ENCODE results near the gene DLG5.

DLG5 gene

GRCh38 chr10:77890097-77890496 lies 36.5 kb downstream of the DLG5 start:
- no peak for DNase-seq

DNA sequence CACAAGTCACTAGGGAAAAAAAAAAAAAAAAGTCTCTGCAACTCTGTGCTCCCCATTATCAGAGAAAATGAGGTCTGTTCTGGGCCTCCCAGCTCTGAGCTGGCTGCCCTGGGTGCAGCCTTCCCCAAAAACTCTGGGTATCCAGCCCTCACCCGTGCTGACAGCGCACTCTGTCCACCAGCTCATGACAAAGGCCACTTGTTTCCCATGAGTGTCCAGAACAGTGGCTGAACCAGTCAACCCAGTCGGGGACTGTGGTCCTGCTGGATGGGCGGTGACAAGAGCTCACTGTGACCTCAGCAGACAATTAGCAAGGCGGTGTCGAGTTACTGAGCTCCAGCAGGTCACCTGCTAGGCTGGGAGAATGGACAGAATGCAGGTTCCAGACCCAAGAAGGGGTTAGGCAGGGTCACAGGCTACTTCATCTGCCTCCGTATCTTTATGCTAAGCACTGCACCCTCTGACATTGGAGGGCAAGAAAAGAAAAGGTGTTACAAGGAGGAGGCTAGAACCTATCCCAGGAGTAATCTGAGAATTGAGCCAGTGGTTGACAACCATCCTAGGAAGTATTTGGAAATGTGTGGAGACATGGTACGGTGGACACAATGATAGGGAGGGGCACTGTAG lies 37.2 kb downstream of the DLG5 start:
- no peak for DNase-seq

- no peak for DNase-seq
These were observed 38.2 kb downstream of the DLG5 start for GRCh38 chr10:77888356-77888703.

- no peak for DNase-seq
These were observed 38.8 kb downstream of the DLG5 start for GRCh38 chr10:77887631-77888355.

DNA sequence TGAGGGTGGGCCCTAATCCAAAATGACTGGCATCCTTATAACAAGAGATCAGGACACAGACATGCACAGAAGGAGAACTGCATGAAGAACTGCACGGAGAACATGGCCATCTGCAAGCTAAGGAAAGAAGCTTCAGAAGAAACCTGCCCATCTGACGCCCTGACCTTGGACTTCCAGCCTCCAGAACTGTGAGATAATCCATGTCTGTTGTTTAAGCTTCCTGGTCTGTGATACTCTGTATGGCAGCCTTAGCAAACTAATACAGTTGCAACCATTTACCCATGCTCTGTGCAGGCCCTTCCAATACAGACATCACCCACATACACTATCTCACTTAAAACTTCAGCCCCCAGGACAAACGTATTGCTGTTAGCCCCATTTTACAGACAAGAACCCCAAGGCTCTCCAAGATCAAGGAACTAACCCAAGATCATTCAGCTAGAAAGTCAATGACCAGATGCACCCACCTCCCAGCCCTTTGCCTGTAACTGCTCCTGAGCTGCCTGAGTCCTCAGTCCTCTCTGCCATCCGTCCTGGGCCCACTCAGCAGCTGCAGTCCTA lies 39.7 kb downstream of the DLG5 start:
- no peak for DNase-seq

DNA sequence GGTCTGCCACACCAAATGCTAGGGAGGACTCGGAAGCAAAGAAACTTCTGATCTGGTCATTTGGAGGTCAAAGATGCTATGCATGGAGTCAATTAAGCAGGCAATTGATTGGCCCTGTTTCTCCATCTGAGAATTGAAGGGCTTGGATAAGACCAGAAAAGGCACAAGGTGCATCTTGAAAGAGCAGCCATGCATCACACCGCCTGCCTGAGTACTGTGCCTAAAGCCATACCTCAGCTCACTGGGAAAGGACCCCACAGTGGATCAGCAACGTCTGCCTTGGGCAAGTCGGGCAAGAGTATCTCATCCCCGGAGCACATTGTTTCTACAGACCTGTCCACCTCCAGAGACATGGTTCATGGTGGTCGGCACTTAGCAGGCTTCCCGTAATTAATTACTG lies 42.4 kb downstream of the DLG5 start:
- no peak for DNase-seq

DNA sequence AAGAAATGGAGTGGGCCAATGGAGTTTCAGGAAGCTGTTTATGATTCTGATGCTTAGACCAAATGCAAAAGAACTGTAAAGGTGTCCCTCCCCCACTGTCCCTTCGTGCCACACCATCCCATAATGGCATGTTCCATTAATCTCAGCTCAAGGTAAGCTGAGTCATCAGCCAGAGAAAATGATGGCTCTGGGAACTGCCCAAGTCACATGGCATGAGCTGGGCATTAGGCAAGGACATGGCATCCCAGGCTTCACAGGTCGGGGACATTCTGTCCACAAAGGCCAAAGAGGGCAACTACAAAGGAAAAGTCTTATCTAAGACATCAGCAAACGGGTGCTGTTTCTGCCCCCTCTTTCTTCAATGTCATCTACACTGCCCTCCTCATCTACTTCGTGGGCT lies 44.9 kb downstream of the DLG5 start:
- no peak for DNase-seq

DNA sequence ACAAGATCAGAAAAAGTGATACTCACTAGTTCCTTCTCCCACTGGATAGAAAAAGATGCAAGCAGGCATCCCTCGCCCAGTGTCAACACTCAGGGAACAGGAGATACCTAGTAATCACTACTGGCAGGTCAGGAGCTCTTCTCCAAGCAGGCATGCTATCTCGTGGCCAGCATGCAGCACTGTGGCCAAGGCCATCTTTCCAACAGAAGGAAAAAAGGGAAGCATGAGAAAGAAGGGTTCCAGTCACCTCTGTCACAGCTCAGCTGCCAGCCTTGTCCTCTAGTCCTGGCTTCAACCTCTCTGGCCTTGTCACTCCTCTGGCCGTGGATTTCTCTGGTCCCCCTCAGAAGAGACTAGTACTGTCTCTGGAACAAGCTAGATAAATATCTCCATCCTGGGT lies 45.3 kb downstream of the DLG5 start:
- no peak for DNase-seq

DNA sequence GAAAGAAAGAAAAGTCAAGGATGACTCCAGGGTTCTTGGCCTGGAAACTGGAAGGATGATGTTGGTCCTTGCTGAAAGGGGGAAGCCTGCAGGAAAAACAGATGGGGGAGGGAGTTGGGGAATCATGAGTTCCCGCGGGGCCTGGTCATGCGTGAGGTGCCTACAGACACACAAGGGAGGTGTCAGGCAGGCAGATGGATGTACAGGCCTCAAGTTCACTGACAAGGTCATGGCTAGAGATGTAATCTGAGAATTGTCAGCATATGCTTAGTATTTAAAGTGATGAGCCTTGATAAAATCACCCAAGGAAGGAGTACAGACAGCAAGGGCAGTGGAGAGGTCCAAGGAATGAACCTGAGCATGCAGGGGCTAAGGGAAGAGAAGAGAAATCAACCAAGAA lies 46.8 kb downstream of the DLG5 start:
- peak; percentile 41 for DNase-seq

DNA sequence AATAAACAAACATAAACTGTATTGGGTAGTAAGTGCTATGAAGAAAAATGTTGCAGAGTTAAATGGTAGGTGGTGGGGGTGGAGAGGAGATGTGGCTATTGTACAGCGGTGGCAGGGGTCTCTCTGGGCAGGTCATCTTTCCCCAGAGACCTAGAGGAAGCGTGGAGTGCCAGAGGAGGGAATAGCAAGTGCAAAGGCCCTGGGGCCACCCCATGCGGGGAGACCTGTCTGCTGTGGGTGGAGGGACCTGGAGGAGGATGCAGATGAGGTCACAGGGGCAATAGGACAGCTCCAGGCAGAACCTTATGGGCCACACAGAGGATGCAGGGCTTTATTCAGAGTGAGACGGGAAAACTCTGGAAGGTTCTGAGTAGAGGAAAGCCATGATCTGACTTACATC lies 47.5 kb downstream of the DLG5 start:
- DNase-seq: no peak

DNA sequence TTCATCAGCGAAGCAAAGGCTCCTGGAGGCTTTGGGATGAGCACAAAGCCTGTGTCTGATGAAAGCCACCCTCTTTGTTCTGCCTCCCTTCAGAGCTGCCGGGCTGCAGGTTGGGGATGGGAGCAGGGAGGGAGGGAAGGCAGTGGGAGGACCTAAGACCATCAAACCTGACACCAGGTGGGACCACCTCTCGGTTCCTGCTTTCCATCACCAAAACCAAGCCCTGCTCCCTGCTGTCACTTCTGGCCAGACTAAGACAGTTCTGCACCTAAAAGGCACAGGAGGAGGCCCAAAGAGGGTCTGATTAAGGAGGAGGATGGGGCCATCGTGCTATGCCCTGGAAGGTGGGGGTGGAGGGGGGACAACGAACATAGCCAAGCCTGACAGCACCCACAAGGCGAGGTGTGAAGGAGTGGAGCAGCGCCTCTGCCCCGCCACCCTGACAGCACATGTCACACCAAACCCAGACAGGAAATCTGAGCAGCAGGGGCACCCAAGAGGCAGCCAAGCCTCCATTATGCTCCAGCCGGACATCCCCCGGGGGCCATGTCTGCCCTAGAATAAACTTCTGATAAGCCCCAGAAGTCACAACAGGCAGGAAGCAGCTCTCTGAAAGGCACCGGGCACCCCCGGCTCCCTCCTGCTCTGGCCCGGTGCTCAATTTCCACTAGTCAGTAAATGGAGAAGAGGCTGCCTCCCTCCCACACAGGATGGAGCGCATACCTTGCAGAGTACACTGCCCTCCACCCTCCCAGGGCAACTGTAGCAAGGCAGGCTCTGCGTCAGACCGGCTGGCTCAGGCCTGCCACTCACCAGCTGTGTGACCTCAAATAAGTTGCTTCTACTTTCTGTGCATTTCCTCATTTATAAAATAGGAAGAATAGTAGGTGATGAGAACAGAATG lies 48.9 kb downstream of the DLG5 start:
- DNase-seq: no peak

- DNase-seq: no peak
These were observed 50.8 kb downstream of the DLG5 start for GRCh38 chr10:77875730-77876129.

DNA sequence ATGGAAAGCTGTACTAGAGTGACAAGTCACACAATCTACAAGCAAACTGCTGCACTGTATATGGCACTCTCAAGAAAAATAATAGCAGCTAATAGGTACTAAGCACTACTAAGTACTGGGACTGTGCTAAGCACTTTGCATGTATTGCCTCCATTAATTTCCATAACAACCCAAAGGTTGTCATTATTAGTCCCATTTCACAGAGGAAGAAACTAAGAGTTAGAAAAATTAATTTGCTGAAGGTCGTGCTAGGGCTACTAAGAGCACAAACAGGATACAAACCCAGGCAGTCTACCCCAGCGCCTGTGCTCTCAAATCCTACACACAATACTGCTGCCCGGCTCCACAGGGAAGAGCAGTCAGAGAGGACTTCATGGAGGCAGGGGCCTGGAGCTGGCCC lies 51.7 kb downstream of the DLG5 start:
- no peak for DNase-seq

DNA sequence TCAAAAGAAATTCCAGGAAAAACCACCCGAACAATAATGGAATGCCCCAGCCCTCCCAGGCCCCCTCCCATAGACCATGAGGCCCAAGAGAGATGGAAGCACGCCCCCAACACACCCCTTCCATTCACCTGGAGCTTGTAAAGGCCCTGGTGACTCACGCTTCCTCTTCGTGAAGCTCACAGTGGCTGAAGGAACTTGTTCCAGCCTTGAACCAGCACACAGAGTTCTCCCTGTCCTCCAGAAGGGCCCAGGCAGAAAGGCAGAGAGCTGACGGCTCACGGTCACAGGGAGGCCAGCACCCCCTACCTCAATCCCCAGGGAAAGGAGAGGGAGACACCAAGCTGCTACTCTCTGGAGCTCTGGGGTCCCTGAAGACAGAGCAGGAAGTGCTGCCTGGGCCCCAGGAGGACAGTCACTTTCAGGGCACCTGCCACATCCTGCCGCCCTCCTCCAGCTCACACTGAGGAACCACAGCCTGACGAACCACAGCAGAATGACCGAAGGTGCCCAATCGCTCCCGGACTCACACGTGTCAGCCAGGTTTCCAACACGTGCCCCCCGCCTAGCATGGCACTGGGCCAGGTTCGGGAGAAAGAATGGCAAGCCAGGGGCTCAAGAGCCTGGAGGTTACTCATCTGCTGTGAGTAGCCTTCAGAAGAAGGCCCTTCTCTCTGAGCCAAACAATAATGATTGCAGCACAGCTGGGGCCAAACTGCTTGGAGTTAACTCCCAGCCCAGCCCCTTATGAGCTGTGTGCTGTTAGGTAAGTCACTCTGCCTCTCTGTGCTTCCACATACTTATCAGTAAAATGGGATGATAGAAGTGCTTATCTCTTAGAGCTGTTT lies 52.8 kb downstream of the DLG5 start:
- DNase-seq: no peak

DNA sequence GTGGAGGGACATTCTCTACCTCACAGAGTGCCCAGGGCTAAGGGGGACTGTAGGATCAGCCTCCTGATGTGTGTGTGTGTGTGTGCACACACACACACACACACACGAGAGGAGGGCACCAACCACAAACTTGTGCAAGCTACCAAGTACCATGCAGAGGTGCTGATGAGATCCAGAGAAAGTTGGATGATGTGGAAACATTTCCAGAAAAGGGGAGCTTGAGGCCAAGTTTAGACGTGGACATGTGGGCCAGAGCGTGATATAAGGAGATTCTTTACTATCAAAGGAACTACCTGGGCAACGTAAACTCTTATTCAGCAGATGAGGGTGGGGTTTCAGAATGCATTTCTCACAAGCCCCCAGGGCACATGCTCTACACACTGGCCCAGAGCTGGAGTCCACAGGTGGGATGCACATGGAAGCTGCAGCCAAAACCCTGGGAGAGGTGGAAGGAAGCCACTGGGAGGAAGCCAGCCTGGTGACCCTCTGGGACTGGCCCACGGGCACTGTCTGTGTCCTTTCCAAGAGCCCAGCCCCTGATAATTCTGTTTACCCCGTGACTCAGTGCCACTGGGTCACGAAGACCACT lies 53.5 kb downstream of the DLG5 start:
- DNase-seq: no peak

GRCh38 chr10:77872151-77872946 lies 54.2 kb downstream of the DLG5 start:
- DNase-seq: peak; percentile 51

- DNase-seq: no peak
These were observed 56.7 kb downstream of the DLG5 start for GRCh38 chr10:77869626-77870420.

DNA sequence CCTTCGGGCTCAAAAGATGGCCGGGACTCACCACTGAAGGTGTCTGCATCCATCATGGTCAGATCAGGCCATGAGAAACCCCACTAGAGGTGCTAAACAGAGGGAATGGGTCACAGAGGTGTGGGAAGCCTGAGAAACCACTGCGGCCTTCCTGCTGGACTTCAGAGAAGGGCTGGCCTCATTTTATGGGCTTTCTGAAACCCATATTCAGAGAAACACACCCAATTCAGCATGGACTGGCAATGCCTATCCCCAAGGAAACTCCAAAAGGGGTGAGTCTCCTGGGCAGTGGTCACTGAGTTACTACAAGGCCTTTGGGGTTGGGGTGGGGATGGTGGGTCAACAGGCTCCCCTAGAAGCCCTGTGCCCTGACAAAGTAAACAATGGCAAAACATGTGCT lies 58.0 kb downstream of the DLG5 start:
- no peak for DNase-seq

- DNase-seq: no peak
These were observed 59.3 kb downstream of the DLG5 start for GRCh38 chr10:77867124-77867719.

DNA sequence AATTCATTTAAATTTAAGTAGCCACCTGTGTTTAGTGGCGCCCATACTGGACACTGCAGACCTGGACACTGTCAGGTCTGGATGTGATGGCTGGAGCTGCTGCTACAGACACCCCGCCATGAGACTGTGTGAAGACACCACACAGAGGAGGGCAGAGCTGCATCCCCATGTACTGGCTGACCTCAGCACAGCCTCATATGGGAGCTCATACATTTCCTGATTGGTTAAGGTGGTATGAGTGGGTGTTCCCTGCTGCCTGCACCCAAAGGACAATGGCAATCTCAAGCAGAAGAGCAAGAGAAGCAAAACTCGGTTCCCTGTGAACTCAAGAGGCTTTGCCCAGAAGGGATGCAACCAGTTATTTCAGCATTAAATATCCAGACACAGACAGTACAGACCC lies 60.0 kb downstream of the DLG5 start:
- no peak for DNase-seq
